K562 (cell line): Measurements from ENCODE around the gene DIAPH3. TPM values are rescaled to one million over a fixed set of nuclear protein-coding genes. Genes with fewer than 3 reads are reported as not detected.

Source experiments
- REST ChIP-seq, 2 experiments: fragments of 450-650 bp; formaldehyde crosslinking in 1 of 2; IDR thresholded peaks; 2 replicates each; pipeline versions ENCODE4 v1.4.0 to v1.6.1; 2014 to 2020; ENCODE audit warnings: mild to moderate bottlenecking in 2 of 2, borderline replicate concordance in 1 of 2, low read depth in 1 of 2
- SNRNP70 ChIP-seq: fragments of 200-400 bp; formaldehyde crosslinking; optimal IDR thresholded peaks from 2 replicates; pipeline ENCODE3; 2017; ENCODE audit warnings: low read depth, low read length
- TFE3 ChIP-seq: fragments of 450-650 bp; formaldehyde crosslinking; IDR thresholded peaks from 2 replicates; pipeline ENCODE4 v1.4.0; 2020; ENCODE audit warnings: mild to moderate bottlenecking, mixed read lengths
- ZNF12 ChIP-seq: sonication (generic); formaldehyde crosslinking; IDR thresholded peaks from 2 replicates; pipeline ENCODE4 v1.4.0; 2020; ENCODE audit warnings: mild to moderate bottlenecking, missing genetic modification reagents
- ZNF239 ChIP-seq: fragments of 250-450 bp; sonication (Bioruptor Pico); IDR thresholded peaks from 2 replicates; pipeline ENCODE4 v1.4.0; 2020; ENCODE audit warnings: mild to moderate bottlenecking
- polyA plus RNA-seq, 8 experiments: library from polyadenylated mRNA; depleted of rRNA in 4 of 8; stranded (reverse) in 5 of 8; unstranded in 3 of 8; fragments of >200 nt; fragmentation: Nextera tagmentation in 2 of 8; fragmentation: Illumina TruSeq in 1 of 8; extraction: Ambion mirVana in 2 of 8; extraction: Trizol in 1 of 8; gene quantifications; 2 replicates each; pipeline versions ENCODE4 v1.2.1 to v1.2.3, GENCODE V29; 2011 to 2014; ENCODE audit warnings: inconsistent platforms in 1 of 8, missing spikeins in 1 of 8
- total RNA-seq, 7 experiments: library from RNA; depleted of rRNA in 6 of 7; stranded (reverse); fragments of >200 nt in 6 of 7; fragmentation: Illumina TruSeq in 2 of 7; extraction: Trizol in 2 of 7; gene quantifications; 2 replicates each; pipeline versions ENCODE4 v1.2.1 to v1.2.3, GENCODE V29; 2011 to 2021; ENCODE audit warnings: low replicate concordance in 1 of 7

Gene DIAPH3
- total and polyA plus RNA-seq, 9 of the 15 experiments (the other 6 are each of a cell fraction or from before 2014, with no cell fraction given), result 9.0 to 18.7 (median 14.7) TPM

- TF ChIP-seq REST (IDR thresholded peaks at IDR 0.05; ENCODE audit: borderline replicate concordance) (no peak), REST (CRISPR knock-in tag; IDR thresholded peaks at IDR 0.05; ENCODE audit: low read depth) (no peak), ZNF12 (no peak), SNRNP70 (no peak), ZNF239 (no peak), TFE3 (CRISPR knock-in tag) (no peak)
Observed at GRCh38 chr13:59997976-59998375, 165.8 kb downstream of the DIAPH3 start (continued).
